Measurements from ENCODE around the gene PCDH19. TPM values are rescaled to one million over a fixed set of nuclear protein-coding genes. Genes with fewer than 3 reads are reported as not detected.

The PCDH19 gene
- total RNA-seq, 2 experiments from 2014 or later, result not detected

GRCh38 chrX:100440006-100440405 is 29.9 kb upstream of the PCDH19 start:
- Histone ChIP-seq H3K4me1 (ENCODE audit: insufficient read depth, low read length, poor library complexity, severe bottlenecking) (no peaks in the 10 kb centered on the region), H3K4me2 (ENCODE audit: low read length) (no peak overlapping the region), H3K79me2 (ENCODE audit: insufficient read depth, low read depth, low read length) (no peaks in the 10 kb centered on the region), H3K36me3 (ENCODE audit: insufficient read depth, low read length) (no peaks in the 10 kb centered on the region), H2AFZ (ENCODE audit: low read length) (no peak overlapping the region), H4K20me1 (ENCODE audit: insufficient read depth, low read length) (no peaks in the 10 kb centered on the region), H3K4me3 (ENCODE audit: low read depth, low read length, poor library complexity, severe bottlenecking) (no peak overlapping the region), H3K9me3 (ENCODE audit: low read length) (no peaks in the 10 kb centered on the region), H3K9me2 (ENCODE audit: insufficient read depth, low read length) (no peaks in the 10 kb centered on the region), H3K27ac (ENCODE audit: low read depth, low read length, poor library complexity, severe bottlenecking) (no peak overlapping the region)
- CTCF ChIA-PET (ENCODE audit: unreplicated experiment), result no interaction called here
- intact Hi-C loops (cut with micrococcal nuclease; ENCODE audit: unreplicated experiment), result no loop called here
- no TSS peak for BruUV-seq (replicated peaks)
- DNase-seq (ENCODE audit: low spot score), result no peak
- TF ChIP-seq CTCF (conservative IDR thresholded peaks at IDR 0.05; ENCODE audit: low read length), result no peak
- TF ChIP-seq EZH2phosphoT487 (IDR thresholded peaks at IDR 0.05; ENCODE audit: borderline replicate concordance, low read depth, low read length), result no peak
- POLR2A ChIA-PET, result no interaction called here

GRCh38 chrX:100435726-100436125 is 25.7 kb upstream of the PCDH19 start:
- Histone ChIP-seq H3K4me3 (ENCODE audit: low read depth, low read length, poor library complexity, severe bottlenecking) (no peak overlapping the region), H3K4me1 (ENCODE audit: insufficient read depth, low read length, poor library complexity, severe bottlenecking) (no peaks in the 10 kb centered on the region), H3K4me2 (ENCODE audit: low read length) (no peak overlapping the region), H3K36me3 (ENCODE audit: insufficient read depth, low read length) (no peaks in the 10 kb centered on the region), H3K27ac (ENCODE audit: low read depth, low read length, poor library complexity, severe bottlenecking) (no peak overlapping the region), H3K9me2 (ENCODE audit: insufficient read depth, low read length) (no peaks in the 10 kb centered on the region), H2AFZ (ENCODE audit: low read length) (no peak overlapping the region), H4K20me1 (ENCODE audit: insufficient read depth, low read length) (no peaks in the 10 kb centered on the region), H3K9me3 (ENCODE audit: low read length) (no peaks in the 10 kb centered on the region), H3K79me2 (ENCODE audit: insufficient read depth, low read depth, low read length) (no peaks in the 10 kb centered on the region)
- CTCF ChIA-PET (ENCODE audit: unreplicated experiment), result no interaction called here
- POLR2A ChIA-PET, result interaction anchor here (0.6 kb wide), 1 partner anchor 131 kb away, joined by 3 read pairs; no protein-coding TSS in a partner anchor
- DNase-seq (ENCODE audit: low spot score), result no peak
- BruUV-seq (replicated peaks), result no TSS peak
- TF ChIP-seq CTCF (conservative IDR thresholded peaks at IDR 0.05; ENCODE audit: low read length), result no peak
- intact Hi-C loops (cut with micrococcal nuclease; ENCODE audit: unreplicated experiment), result no loop called here

GRCh38 chrX:100424012-100424411 is 13.9 kb upstream of the PCDH19 start:
- Histone ChIP-seq H3K9me2 (ENCODE audit: insufficient read depth, low read length) (no peaks in the 10 kb centered on the region), H3K79me2 (ENCODE audit: insufficient read depth, low read depth, low read length) (no peaks in the 10 kb centered on the region), H3K27ac (ENCODE audit: low read depth, low read length, poor library complexity, severe bottlenecking) (no peak overlapping the region), H3K36me3 (ENCODE audit: insufficient read depth, low read length) (no peaks in the 10 kb centered on the region), H3K4me2 (ENCODE audit: low read length) (no peak overlapping the region), H3K4me1 (ENCODE audit: insufficient read depth, low read length, poor library complexity, severe bottlenecking) (no peaks in the 10 kb centered on the region), H2AFZ (ENCODE audit: low read length) (no peak overlapping the region), H4K20me1 (ENCODE audit: insufficient read depth, low read length) (no peaks in the 10 kb centered on the region), H3K4me3 (ENCODE audit: low read depth, low read length, poor library complexity, severe bottlenecking) (no peak overlapping the region), H3K9me3 (ENCODE audit: low read length) (no peaks in the 10 kb centered on the region)
- POLR2A ChIA-PET, result no interaction called here
- CTCF ChIA-PET (ENCODE audit: unreplicated experiment), result no interaction called here
- BruUV-seq (replicated peaks), result no TSS peak
- intact Hi-C loops (cut with micrococcal nuclease; ENCODE audit: unreplicated experiment), result no loop called here
- TF ChIP-seq CTCF (conservative IDR thresholded peaks at IDR 0.05; ENCODE audit: low read length) (no peak), EZH2phosphoT487 (IDR thresholded peaks at IDR 0.05; ENCODE audit: borderline replicate concordance, low read depth, low read length) (no peak)
- DNase-seq (ENCODE audit: low spot score), result no peak
